ENCODE results near the gene ACTL7A.
"Not testable (repeated sequence)": the region's sequence is repeated elsewhere in the genome, so short reads cannot be mapped to it uniquely, and the experiment has no call there.

Gene ACTL7A

DNA sequence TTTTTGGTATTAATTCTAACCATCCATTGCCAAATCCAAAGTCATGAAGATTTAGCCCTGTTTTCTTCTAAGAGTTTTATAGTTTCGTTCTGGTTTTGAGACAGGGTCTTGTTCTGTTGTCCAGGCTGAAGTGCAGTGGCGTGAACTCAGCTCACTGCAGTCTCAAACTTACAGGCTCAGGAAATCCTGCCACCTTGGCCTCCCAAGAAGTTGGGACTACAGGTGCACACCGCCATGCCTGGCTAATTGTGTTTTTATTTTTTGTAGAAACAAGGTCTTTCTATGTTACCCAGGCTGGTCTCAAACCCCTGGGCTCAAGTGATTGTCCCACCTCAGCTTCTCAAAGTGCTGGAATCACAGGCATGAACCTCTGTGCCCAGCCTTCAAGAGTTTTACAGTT is 21.0 kb downstream of the ACTL7A start:
- CTCF ChIA-PET, result no interaction called here
- no peak for DNase-seq (ENCODE audit: extremely low spot score)

GRCh38 chr9:108884701-108885100 is 22.6 kb downstream of the ACTL7A start:
- no peak for TF ChIP-seq BHLHE40 (IDR thresholded peaks at IDR 0.05; ENCODE audit: borderline replicate concordance)
- no peak for TF ChIP-seq TARDBP (IDR thresholded peaks at IDR 0.05)
- no peak for TF ChIP-seq ELF4 (IDR thresholded peaks at IDR 0.05)
- no peak for TF ChIP-seq PKNOX1 (IDR thresholded peaks at IDR 0.05)
- no peak for TF ChIP-seq SP1 (IDR thresholded peaks at IDR 0.05)
- no peak for TF ChIP-seq LEF1 (IDR thresholded peaks at IDR 0.05; ENCODE audit: borderline replicate concordance)
- no peak for TF ChIP-seq SUZ12 (IDR thresholded peaks at IDR 0.05)
- no peak for TF ChIP-seq FOXA1 (IDR thresholded peaks at IDR 0.05)
- no peak for TF ChIP-seq ZNF384 (IDR thresholded peaks at IDR 0.05)
- no peak for TF ChIP-seq L3MBTL2 (conservative IDR thresholded peaks at IDR 0.05)
- no peak for TF ChIP-seq FOXM1 (IDR thresholded peaks at IDR 0.05; ENCODE audit: borderline replicate concordance)
- no peak for TF ChIP-seq CTBP1 (IDR thresholded peaks at IDR 0.05; ENCODE audit: borderline replicate concordance)
- TF ChIP-seq FOXK2 (IDR thresholded peaks at IDR 0.05), result no peak
- TF ChIP-seq HDGF (IDR thresholded peaks at IDR 0.05; ENCODE audit: borderline replicate concordance), result no peak
- TF ChIP-seq NFRKB (IDR thresholded peaks at IDR 0.05), result no peak
- ChIA-PET CTCF (no interaction called here), POLR2A (no interaction called here)
- DNase-seq (ENCODE audit: extremely low spot score), result no peak

More for the DNA sequence above, 21.0 kb downstream of the ACTL7A start:
- TF ChIP-seq FOXA1 (IDR thresholded peaks at IDR 0.05) (no peak), SP1 (IDR thresholded peaks at IDR 0.05) (no peak)
- POLR2A ChIA-PET, result no interaction called here

- peak; percentile 45 for DNase-seq (ENCODE audit: extremely low spot score)
- ChIA-PET CTCF (no interaction called here), POLR2A (no interaction called here)
- TF ChIP-seq BHLHE40 (IDR thresholded peaks at IDR 0.05; ENCODE audit: borderline replicate concordance) (no peak), FOXK2 (IDR thresholded peaks at IDR 0.05) (no peak), SP1 (IDR thresholded peaks at IDR 0.05) (no peak), ZNF384 (IDR thresholded peaks at IDR 0.05) (no peak), SUZ12 (IDR thresholded peaks at IDR 0.05) (no peak), LEF1 (IDR thresholded peaks at IDR 0.05; ENCODE audit: borderline replicate concordance) (no peak), CTBP1 (IDR thresholded peaks at IDR 0.05; ENCODE audit: borderline replicate concordance) (no peak), PKNOX1 (IDR thresholded peaks at IDR 0.05) (no peak), ARNT (IDR thresholded peaks at IDR 0.05) (no peak), TARDBP (IDR thresholded peaks at IDR 0.05) (no peak), FOXA1 (IDR thresholded peaks at IDR 0.05) (no peak), FOXM1 (IDR thresholded peaks at IDR 0.05; ENCODE audit: borderline replicate concordance) (no peak), HDGF (IDR thresholded peaks at IDR 0.05; ENCODE audit: borderline replicate concordance) (no peak), ELF4 (IDR thresholded peaks at IDR 0.05) (no peak), NFRKB (IDR thresholded peaks at IDR 0.05) (no peak), L3MBTL2 (conservative IDR thresholded peaks at IDR 0.05) (no peak)
These were observed 23.7 kb downstream of the ACTL7A start for GRCh38 chr9:108885643-108886348.

- POLR2A ChIA-PET; DNase-seq (ENCODE audit: extremely low spot score); CTCF ChIA-PET: not testable (repeated sequence)
These were observed 24.7 kb downstream of the ACTL7A start for GRCh38 chr9:108886594-108887271.

- DNase-seq (ENCODE audit: extremely low spot score), result no peak
- no peak for TF ChIP-seq FOXK2 (IDR thresholded peaks at IDR 0.05)
- TF ChIP-seq CTBP1 (IDR thresholded peaks at IDR 0.05; ENCODE audit: borderline replicate concordance), result no peak
- TF ChIP-seq L3MBTL2 (conservative IDR thresholded peaks at IDR 0.05), result no peak
- no peak for TF ChIP-seq LEF1 (IDR thresholded peaks at IDR 0.05; ENCODE audit: borderline replicate concordance)
- no peak for TF ChIP-seq HDGF (IDR thresholded peaks at IDR 0.05; ENCODE audit: borderline replicate concordance)
- no peak for TF ChIP-seq SUZ12 (IDR thresholded peaks at IDR 0.05)
- TF ChIP-seq TARDBP (IDR thresholded peaks at IDR 0.05), result no peak
- no peak for TF ChIP-seq NFRKB (IDR thresholded peaks at IDR 0.05)
- no peak for TF ChIP-seq FOXA1 (IDR thresholded peaks at IDR 0.05)
- TF ChIP-seq ZNF384 (IDR thresholded peaks at IDR 0.05), result no peak
- no peak for TF ChIP-seq PKNOX1 (IDR thresholded peaks at IDR 0.05)
- ChIA-PET CTCF (no interaction called here), POLR2A (no interaction called here)
These were observed 27.6 kb downstream of the ACTL7A start for GRCh38 chr9:108889649-108890067.

- POLR2A ChIA-PET, result no interaction called here
- DNase-seq (ENCODE audit: extremely low spot score), result no peak
- CTCF ChIA-PET, result interaction anchor here (0.6 kb wide), 1 partner anchor 370 kb away, joined by 3 read pairs; no protein-coding TSS in a partner anchor
- TF ChIP-seq SP1 (IDR thresholded peaks at IDR 0.05), result no peak
These were observed 32.3 kb downstream of the ACTL7A start for GRCh38 chr9:108894225-108894997.

Measured in HEK293T (cell line).